Measurements from ENCODE around the gene ZNF710. TPM values are rescaled to one million over a fixed set of nuclear protein-coding genes. Genes with fewer than 3 reads are reported as not detected.

The ZNF710 gene
- total RNA-seq, 1 donor from 2014 or later = 69.3 TPM

DNA sequence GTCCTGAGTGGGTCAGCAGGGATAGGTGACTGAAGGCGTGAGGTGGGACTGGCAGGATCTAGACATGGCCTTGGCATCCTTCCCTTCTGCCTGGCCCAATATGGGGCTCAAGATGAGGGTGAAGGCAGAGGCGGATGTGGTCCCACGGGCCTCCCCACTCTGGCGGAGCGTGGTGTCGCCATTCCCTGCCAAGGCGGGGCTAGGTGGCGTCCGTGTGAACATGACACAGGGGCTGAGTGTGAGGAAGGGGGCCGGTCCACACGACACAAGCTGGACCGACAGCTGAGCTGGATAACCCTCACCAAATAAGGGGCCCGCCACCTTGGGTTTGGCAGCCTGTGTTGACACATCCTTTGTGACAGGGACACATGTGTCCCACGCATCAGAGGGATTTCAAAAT lies 43.1 kb downstream of the ZNF710 start:
- Mint-ChIP-seq H3K27me3 (no peaks in the 10 kb centered on the region), H3K36me3 (ENCODE audit: insufficient read depth) (peaks cover 3% of the 10 kb centered on the region), H3K27ac (no peak overlapping the region), H3K9me3 (ENCODE audit: low read depth) (no peaks in the 10 kb centered on the region), H3K4me1 (ENCODE audit: low read depth) (peaks cover 35% of the 10 kb centered on the region), H3K4me3 (ENCODE audit: low read depth) (no peak overlapping the region)
- no peak for TF ChIP-seq CTCF (IDR thresholded peaks at IDR 0.05; ENCODE audit: unreplicated experiment)
- no peak for DNase-seq (ENCODE audit: low spot score, unreplicated experiment)

DNA sequence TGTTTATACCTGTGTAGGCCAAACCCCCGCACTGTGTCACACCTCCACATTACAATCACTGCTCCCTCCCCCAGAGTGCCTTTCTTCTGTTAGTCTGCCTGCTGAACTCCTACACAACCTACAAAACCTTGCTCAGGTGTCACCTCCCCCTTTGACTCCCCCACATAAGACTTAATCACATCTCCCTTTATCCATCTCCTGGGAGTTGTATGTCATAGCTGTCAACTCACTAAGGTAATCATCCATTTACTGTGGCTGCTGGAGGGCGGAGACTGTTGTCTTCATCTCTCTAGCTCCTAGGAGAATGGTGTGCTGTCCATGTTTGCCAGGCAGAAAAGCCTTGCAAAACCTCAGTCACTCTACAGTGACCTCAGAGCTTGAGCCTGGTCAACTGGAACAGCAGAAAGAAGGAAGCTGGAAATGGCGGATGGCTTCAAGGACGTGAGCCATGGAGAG lies 43.8 kb downstream of the ZNF710 start:
- no peaks in the 10 kb centered on the region for H3K27me3 Mint-ChIP-seq
- H3K9me3 Mint-ChIP-seq (ENCODE audit: low read depth) = no peaks in the 10 kb centered on the region
- TF ChIP-seq CTCF (IDR thresholded peaks at IDR 0.05; ENCODE audit: unreplicated experiment) = no peak
- H3K4me3 Mint-ChIP-seq (ENCODE audit: low read depth) = no peak overlapping the region
- H3K27ac Mint-ChIP-seq = no peak overlapping the region
- H3K36me3 Mint-ChIP-seq (ENCODE audit: insufficient read depth) = peaks cover 3% of the 10 kb centered on the region
- peaks cover 30% of the 10 kb centered on the region for H3K4me1 Mint-ChIP-seq (ENCODE audit: low read depth)
- no peak for DNase-seq (ENCODE audit: low spot score, unreplicated experiment)

- Mint-ChIP-seq H3K27me3 (no peaks in the 10 kb centered on the region), H3K9me3 (ENCODE audit: low read depth) (no peaks in the 10 kb centered on the region), H3K4me3 (ENCODE audit: low read depth) (no peak overlapping the region), H3K36me3 (ENCODE audit: insufficient read depth) (peaks cover 5% of the 10 kb centered on the region), H3K27ac (no peak overlapping the region), H3K4me1 (ENCODE audit: low read depth) (peaks cover 17% of the 10 kb centered on the region)
- no peak for DNase-seq (ENCODE audit: low spot score, unreplicated experiment)
- TF ChIP-seq CTCF (IDR thresholded peaks at IDR 0.05; ENCODE audit: unreplicated experiment) = no peak
Observed at GRCh38 chr15:90046289-90046688, 45.2 kb downstream of the ZNF710 start.

GRCh38 chr15:90046911-90047392 lies 45.8 kb downstream of the ZNF710 start:
- no peaks in the 10 kb centered on the region for H3K9me3 Mint-ChIP-seq (ENCODE audit: low read depth)
- peaks cover 5% of the 10 kb centered on the region for H3K36me3 Mint-ChIP-seq (ENCODE audit: insufficient read depth)
- no peak overlapping the region for H3K27ac Mint-ChIP-seq
- no peak for TF ChIP-seq CTCF (IDR thresholded peaks at IDR 0.05; ENCODE audit: unreplicated experiment)
- DNase-seq (ENCODE audit: low spot score, unreplicated experiment) = no peak
- H3K4me3 Mint-ChIP-seq (ENCODE audit: low read depth) = no peak overlapping the region
- H3K4me1 Mint-ChIP-seq (ENCODE audit: low read depth) = peaks cover 13% of the 10 kb centered on the region
- H3K27me3 Mint-ChIP-seq = no peaks in the 10 kb centered on the region

DNA sequence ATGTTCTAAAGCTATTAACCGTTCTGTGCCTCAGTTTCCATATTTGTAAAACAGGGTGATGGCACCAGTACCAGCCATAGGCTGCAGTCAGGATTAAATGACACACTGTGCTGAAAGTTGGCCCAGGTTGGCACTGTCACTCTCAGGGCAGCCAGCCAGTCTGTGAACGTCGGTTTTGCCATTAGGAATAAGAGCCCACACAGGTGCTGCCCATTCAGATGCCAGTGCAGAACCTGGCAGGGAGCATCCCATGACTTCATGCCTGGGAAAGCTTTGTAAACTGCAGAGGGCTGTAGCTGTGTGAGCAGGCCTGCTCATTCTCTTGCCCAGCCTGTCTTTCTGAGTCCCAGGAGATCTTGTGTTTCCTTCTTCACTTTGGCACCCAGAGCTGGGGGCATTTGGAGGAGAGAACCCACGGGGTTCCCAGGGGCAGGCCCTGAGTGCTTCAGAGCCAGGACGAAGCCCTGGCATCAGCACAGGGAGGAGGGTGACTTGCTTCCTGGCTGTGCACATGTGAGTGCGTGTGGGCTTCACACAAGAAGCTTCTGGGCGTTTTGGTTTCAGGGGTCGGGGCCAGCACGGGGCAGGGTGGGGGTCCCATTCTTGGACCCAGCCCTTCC lies 46.9 kb downstream of the ZNF710 start:
- no peak for DNase-seq (ENCODE audit: low spot score, unreplicated experiment)

More for the DNA sequence above, 46.9 kb downstream of the ZNF710 start:
- TF ChIP-seq CTCF (IDR thresholded peaks at IDR 0.05; ENCODE audit: unreplicated experiment) = no peak
- no peak overlapping the region for H3K27ac Mint-ChIP-seq
- H3K4me3 Mint-ChIP-seq (ENCODE audit: low read depth) = no peak overlapping the region
- no peaks in the 10 kb centered on the region for H3K27me3 Mint-ChIP-seq
- peaks cover 6% of the 10 kb centered on the region for H3K4me1 Mint-ChIP-seq (ENCODE audit: low read depth)
- peaks cover 1% of the 10 kb centered on the region for H3K36me3 Mint-ChIP-seq (ENCODE audit: insufficient read depth)
- no peaks in the 10 kb centered on the region for H3K9me3 Mint-ChIP-seq (ENCODE audit: low read depth)
